GM04504 (cell line): ENCODE results near the gene PHC2.
A peak's percentile ranks its signal among the peaks of the same experiment; 100 is the strongest.

Source experiments
- DNase-seq: peaks from one replicate; pipeline ENCODE4 v3.0.0-alpha.2; 2012; ENCODE audit warnings: low read depth

The PHC2 gene, protein sequence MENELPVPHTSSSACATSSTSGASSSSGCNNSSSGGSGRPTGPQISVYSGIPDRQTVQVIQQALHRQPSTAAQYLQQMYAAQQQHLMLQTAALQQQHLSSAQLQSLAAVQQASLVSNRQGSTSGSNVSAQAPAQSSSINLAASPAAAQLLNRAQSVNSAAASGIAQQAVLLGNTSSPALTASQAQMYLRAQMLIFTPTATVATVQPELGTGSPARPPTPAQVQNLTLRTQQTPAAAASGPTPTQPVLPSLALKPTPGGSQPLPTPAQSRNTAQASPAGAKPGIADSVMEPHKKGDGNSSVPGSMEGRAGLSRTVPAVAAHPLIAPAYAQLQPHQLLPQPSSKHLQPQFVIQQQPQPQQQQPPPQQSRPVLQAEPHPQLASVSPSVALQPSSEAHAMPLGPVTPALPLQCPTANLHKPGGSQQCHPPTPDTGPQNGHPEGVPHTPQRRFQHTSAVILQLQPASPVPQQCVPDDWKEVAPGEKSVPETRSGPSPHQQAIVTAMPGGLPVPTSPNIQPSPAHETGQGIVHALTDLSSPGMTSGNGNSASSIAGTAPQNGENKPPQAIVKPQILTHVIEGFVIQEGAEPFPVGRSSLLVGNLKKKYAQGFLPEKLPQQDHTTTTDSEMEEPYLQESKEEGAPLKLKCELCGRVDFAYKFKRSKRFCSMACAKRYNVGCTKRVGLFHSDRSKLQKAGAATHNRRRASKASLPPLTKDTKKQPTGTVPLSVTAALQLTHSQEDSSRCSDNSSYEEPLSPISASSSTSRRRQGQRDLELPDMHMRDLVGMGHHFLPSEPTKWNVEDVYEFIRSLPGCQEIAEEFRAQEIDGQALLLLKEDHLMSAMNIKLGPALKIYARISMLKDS

DNA sequence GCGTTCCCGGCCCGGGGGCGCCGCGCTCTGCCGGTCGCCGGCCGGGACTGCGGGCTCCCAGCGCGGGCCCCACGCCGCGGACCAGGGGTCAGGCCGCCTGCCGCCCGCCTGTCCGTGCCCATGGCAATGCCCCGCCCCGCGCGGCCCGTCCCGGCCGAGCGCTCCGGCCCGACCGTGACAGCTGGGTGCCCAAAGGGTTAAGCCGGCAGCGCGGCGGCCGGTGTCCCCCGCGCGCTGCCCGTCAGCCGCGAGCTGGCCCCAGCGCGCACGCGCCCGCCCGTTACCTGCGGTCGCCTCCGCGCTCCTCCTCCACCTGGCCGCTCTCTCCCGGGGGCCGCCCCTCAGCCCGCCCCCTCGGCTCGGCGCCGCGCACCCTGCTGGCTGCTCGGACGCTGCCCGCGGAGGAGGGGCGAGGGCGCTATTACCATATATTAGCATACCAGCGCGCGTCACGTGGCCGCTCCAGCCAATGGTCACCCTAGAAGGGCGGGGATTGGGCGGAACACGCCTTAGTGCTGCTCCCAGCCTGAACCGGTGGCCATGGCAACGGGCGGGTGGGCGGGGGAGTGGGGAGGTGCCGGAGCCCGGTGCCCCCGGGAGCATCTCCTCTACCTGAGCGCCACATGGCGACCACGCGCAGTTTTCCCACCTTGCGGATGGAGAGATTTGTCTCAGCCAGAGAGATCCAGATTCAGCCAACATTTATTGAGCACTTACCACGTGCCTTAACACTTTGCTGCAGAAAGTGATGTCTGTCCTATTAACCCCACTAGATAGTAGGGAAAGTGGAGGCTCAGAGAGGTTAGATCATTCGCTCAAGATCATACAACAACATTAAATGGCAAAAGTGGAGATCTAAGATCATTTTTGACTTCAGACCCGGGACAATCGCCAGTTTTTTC lies at the start of gene PHC2:
Gene PHC2 (minus strand): TSS at position 404 of the 902 bp plus-strand sequence. CDS start 55,556 bp downstream, outside the sequence.
- DNase-seq = peak; percentile 90

DNA sequence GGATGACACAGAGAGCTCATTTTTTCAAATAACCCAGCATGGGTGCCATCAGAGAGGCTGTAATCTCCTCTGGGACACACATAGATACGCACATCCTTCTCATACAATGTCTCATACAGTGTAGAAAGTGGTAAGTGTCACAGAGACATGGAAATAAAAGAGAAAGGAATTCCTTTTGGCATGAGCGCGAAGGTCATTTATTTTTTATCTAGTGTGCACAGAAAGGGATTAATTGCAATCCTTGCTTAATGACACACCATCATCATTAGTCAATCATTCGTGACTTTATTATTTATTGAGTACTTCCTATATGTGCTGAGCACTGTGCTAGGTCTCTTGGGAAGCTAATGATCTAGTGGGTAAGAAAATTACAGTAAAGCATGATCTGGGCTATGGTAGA lies 46.6 kb upstream of the PHC2 start:
- DNase-seq = no peak

DNA sequence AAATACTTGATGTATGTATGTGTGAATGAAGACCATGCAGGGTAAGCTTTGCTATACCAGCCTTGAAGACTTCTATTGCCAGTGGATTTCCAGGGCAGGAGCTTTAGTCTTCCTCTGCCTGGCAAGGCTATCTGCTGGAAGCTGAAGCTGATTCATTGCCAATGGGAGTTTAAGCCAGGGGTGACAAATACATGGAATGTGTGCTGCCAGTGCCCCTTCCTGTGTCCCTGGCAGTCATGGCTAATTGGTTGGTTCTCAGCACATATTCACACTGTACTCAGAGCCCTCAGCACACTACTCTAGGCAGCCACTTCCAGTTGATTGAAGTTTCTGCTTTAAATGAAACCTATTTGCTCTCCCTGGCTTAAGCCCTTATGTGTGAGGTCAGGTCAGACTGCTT lies 43.0 kb upstream of the PHC2 start:
- DNase-seq = no peak

DNA sequence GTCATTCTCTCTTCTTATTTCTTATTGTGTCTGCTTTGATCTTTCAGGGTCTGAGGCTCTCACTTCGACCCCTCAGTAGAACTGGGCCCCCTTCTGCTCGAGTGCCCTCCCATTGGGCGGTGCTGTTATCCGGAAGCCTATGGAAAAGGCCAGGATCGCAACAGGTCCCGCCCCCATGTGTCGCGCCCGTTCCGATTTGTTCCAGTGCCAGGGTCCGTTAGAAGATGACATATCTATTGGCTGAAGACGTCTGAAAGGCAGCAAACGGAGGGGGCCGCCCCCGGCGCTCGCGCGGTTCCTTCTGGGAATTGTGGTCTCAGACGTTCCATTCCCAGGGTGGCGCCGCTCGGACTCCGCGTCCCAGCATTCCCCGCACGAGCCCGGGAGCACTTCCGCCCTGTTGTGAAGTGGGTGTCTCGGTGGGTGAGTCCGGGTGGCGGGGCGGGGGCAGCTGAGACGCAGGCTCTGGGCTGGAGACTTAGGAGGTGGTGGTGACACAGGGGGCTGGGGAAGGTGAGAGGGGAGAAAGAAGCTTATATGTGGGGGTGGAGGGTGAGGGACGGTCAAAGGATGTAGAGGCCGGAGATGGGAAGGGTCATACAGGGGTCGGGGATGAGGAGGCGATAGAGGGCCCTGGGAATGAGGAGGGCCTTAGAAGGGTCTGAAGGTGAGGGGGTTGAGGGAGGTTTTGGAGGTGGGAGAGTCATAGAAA lies 41.5 kb upstream of the PHC2 start, which contains the start of gene ZSCAN20:
Gene ZSCAN20 (plus strand): TSS at position 377 of the 712 bp plus-strand sequence. CDS start 6,644 bp downstream, outside the sequence.
- peak; percentile 98 for DNase-seq

DNA sequence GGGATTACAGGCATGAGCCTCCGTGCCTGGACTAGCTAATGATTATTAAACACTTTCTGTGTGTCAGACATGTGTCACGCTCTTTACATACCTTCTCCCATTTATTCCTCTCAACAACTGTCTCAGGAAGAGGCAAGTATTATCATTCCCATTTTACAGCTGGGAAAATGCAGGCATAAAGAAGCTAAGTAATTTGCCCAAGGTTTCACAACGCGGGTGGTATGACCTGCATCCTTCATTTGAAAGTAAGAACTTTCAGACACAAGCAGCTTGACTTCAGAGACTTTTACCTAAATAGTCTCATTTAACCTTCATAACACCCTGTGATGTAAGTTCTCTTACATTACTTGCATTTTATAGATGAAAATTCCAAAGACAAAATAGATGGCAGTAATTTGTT lies 40.5 kb upstream of the PHC2 start:
- DNase-seq = no peak

DNA sequence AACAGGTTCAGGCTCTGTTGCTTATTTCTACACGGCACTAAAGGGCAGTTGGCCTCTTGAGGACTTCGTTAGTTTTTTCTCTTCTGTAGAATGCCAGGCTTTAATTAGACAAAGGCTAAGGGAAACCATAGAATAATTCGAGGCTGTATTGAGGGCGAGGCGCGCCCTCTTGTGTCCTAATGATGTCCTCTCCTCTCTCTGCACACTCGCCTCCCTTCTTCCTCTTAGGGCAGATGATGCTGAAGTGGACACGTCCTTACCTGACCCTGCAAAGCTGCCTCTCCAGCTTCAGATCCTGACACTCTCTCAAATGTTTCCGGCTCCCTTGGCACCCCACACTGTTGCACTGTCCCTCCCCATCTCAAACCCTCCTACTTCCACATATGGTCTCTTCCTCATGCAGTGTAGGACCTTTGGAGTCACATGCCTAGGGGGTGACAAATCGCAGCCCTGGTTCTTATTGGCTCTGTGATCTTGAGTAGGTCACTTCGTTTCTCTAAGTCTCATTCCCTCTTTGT lies 39.7 kb upstream of the PHC2 start:
- DNase-seq = peak; percentile 73

DNA sequence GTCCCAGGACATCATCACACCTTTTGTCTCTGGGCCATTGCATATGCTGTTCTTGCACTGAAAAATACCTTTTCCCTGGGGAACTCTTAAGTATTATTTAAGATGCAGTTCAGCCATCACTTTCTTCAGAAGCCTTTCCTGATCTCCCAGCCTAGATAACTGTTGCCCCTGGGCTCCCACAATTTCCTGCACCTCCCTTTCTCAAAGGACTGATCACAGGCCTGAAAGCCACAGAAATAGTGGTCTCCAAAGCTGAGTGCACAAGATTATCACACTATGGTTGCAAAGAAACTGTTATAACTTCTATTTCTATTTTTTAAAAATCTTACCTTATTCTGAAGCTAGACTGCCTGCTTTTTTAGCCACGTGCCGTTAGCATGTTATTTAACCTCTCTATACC lies 38.8 kb upstream of the PHC2 start:
- DNase-seq = no peak

DNA sequence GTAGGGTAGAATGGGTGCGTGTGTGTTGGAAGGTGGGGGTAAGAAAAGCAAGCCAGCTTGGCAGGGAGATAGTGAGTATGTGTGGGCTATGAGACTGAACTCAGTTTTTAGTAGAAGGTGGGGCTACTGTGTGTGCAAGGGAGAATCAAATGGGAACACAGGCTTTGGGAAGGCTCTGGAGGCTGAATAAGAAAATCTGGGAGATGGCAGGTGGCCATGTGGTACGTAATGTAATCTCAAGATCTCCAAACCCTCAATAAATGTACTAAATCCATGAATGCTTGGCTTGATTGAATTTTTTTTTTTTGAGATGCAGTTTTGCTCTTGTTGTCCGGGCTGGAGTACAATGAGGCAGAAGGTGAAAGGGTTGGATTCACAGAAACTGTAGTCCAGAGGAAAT lies 38.1 kb upstream of the PHC2 start:
- DNase-seq = no peak

DNA sequence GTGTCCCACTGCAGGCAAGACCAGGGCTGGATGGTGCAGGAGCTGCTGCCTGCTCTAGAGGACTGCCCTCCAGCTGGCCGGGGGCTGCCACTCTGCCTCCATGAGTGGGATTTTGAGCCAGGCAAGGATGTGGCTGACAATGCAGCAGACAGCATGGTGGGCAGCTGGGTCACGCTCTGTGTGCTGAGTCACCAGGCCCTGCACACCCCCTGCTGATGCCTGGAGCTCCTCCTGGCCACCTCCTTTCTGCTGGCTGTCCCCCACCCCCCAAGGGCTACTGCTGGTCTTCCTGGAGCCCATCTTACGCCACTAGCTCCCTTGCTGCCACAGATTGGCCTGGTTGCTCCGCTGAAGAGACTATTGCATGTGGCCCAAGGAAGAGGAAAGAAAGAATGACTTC lies 37.6 kb upstream of the PHC2 start:
- DNase-seq = no peak

DNA sequence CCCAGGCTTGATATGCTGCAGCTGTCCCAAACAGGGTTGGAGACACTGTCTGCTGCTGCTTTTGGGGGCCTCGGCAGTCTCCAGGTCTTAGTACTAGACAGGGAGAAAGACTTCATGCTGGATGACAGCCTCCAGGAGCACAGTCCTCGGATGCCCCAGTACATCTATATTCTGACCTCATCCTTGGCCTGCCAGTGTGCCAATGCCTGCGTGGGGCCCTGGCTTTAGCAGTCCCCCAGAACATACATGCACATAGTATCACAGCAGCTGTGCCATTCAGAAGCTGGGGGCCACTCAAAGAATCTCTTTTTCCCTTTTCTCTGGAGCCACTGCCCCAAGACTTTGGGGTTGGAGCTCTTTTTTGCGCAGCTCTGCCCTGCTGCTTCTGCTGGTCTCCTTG lies 37.1 kb upstream of the PHC2 start:
- DNase-seq = no peak

DNA sequence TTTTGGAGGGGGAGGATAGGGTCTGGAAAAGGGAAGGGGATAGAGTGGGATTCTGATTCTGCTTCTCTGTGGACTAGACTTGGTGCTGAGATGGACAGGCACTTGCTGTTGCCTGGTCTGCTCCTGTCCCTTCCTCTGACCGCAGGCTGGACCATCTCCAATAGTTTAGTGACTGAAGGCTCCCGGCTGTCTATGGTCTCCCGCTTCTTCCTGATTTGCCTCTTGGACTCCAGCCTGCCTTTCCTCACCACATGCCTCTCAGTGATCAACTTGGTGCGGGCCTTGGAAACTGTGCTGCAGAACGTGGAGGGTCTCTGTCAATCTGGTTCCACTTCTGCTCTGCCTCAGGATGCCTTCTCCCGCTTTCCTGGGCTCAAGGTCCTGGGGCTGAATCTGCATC lies 35.3 kb upstream of the PHC2 start:
- no peak for DNase-seq

DNA sequence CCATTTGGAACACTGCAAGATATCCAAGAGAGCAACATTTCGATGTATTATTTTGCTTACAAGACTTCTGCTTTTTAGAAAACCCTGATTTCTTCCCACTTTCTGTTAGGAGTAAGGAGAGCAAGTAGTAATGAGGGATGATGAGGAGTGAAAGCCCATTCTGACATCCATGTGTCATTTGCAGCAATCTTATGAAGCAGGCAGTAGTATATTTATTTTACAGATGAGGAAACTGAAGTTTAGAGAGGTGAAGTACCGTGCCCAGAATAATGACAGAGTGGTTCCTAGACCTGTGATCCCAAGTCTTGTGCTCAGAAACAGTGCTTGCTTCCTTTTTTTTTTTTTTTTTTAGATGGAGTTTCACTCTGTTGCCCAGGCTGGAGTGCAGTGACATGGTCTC lies 34.4 kb upstream of the PHC2 start:
- DNase-seq = no peak

DNA sequence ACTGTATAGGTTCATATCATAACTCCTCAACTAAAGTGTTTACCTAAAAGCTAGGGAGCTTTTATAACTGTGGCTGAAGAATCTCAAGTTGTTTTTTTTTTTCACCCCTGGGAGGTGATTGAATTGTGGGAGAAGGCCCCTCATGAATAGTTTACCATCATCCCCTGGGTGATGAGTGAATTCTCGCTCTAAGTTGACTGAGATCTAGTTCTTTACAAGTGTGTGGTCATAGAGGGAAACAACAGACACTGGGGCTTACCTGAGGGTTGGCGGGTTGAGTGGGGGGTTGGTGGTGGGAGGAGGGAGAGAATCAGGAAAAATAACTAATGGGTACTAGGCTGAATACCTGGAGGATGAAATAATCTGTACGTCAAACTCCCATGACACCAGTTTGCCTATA lies 33.7 kb upstream of the PHC2 start:
- DNase-seq = no peak

DNA sequence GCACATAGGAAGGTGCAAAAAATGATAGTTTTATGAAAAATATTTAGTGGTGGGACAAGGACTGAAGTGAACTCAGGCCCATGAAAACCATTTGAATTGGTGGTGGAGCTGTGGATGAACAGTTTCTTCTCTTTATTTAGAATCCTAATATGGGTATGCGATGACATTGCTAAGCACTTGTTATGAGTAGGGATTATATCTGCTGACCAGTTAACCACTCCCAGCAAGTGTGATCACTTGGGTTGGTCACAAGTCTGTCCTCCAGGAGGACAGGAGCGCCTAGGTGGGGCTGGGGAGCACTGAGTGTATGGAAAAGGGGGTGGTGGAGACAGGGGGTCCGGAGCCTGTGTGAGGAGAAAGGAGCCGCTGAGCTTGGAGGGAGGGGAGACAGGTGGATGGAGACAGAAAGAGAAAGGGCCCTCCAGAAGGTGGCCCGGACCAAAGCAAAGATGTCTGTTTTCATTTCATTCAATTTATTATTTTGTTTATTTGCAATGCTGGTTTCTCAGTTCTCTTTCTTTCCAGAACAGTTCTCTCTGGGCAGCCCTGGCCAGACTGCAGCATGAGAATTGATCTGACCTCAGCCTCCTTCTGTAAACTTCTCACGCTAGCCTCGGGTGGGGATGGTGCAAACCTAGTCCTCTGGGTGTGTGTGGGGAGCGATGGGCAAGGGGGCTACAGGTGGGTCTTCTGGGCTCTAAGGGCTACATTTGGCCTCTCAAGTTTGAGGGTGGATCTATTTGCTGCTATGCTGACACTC lies 31.7 kb upstream of the PHC2 start:
- DNase-seq = no peak

DNA sequence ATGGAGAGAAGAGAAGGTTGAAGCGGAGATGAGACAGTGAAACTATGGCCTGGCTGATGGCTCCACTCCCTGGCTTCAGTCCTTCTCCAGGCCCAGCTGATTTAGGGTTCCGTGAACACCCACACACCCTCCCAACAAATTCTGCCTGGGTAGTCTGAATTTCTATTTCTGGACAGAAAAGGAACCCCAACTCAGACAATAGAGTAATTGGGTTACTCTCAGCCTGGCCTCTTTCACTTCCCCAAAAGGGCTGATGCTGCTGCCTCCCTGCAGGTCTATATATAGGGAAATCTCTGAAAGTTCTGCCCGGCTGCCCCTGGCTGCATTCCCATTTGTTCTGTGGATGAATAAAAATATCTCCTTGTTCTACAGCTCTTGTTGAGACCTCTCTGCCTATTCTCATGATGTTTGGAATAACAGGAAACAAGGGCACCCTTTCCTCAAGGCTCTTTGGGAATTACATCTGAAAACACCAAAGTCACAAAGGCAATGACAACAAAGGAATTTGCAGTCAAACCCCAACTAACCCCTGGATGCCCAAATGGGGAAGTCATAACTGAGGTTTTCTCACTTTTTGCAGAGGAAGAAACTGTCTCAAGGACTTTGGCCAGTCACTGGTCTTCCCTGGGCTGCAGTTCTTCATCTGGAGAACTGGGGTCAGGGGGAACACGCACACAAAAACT lies 30.2 kb upstream of the PHC2 start:
- DNase-seq = no peak

DNA sequence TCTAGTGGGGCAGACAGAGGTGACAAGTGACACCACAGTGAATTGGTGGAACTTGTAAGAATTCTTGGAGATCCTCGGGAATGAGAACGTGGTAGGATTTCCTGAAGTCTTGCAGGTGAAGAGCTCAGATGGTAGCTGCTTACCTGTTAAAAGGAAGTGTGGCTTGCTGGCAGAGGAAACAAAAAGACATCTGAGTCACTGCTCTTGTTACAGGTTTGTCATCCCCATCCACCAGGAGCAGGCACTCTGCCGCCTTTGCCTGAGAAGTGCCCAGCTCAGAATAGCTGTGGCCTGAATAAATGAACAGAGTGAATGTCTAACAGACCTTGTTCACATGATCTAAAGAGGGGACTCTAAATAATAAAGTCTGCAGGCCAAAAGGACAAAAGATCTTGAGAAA lies 29.2 kb upstream of the PHC2 start:
- no peak for DNase-seq

DNA sequence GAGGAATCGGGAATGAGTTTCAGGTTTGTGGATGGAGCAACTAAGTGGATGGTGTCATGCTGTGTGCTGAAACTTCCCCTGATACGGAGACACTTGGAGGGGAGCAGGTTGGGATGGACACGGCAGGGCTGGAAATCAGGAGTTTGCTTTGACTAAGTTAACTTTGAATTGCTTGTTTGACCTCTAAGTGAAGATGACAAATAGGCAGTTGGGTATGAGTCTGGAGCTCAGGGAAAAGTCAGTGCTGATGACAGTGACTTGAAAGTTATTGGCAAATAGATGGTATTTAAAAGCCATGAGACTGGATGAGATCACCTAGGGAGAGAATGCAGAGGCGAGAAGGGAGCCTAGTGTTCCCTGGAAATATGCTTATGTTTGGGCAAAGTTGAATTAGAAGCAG lies 28.8 kb upstream of the PHC2 start:
- DNase-seq = peak; percentile 67

DNA sequence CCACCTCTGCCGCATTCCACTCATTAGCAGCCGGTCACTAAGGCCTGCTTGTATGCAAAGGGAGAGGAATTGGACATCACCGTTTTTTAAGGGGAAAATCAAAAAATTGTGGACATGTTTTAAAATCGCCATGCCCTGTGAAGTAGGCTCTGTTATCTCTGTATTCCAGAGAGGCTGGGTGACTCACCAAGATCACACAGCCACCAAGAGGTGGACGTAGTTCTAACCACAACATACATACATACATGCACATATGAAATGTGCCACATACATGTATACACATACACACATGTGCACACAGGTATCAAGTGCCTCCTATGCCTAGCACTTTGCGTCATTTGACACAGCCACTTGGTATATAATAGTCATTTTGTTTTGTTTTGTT lies 25.6 kb upstream of the PHC2 start:
- DNase-seq = no peak

DNA sequence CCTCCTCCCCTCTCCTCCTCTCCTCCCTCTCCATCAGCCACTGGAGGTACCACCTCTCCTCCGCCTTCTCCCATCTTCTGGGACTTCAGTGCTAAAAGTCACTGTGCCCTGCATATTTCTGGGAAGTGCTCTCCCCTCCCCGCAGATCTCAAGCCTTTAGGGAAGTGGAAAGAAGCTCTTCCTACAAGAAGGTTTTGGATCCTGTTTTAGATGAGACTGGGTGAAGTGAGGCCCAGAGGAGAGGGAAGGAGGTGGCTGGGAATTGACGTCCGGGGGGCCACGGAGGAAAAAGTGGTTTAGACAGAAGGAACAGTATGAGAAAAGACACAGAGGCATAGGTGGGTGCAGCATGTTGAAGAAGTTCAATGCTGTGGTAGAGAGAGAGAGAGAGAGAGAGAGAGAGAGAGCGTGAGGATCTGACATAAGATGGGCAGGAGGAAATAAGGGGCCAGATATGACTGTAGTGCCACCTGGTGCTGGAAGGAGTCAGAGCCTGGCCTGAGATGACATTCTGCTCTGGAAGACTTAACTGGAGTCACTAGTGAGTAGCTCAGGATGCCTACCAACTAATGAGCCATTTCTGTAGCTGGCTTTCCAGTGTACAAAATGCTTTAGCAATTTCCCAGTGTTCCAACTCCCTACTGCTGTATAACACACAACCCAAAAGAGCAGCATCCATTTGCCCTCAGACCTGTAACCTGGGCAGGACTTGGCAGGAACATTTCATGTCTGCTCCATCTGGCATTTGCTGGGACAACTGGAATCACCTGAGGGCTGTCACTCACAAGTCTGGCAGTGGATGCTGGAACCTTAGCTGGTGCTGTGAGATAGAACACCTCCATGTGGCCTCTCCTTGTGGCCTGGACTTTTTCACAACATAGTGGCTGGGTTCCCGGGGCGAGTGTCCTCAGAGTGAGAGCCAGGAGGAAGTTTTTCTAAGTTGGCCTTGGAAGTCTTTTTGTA lies 24.9 kb upstream of the PHC2 start:
- DNase-seq = peak; percentile 83
